Measurements from ENCODE around the gene SERPINE1. TPM values are rescaled to one million over a fixed set of nuclear protein-coding genes. Genes with fewer than 3 reads are reported as not detected.
A peak's percentile ranks its signal among the peaks of the same experiment; 100 is the strongest.

The SERPINE1 gene
- total and polyA plus RNA-seq, 2 of the 13 experiments (the other 11 are each of a cell fraction or from before 2014, with no cell fraction given) = 21.2 to 1,576 TPM

- TF ChIP-seq HDAC6 (IDR thresholded peaks at IDR 0.05; ENCODE audit: low read depth, low read length) (no peak), PRDM4 (CRISPR knock-in tag; IDR thresholded peaks at IDR 0.05; ENCODE audit: borderline replicate concordance) (peak; percentile 96), GATA4 (IDR thresholded peaks at IDR 0.05; ENCODE audit: borderline replicate concordance, low read depth) (no peak; the same call in 1 of the 2 replicates), ZNF383 (CRISPR knock-in tag; IDR thresholded peaks at IDR 0.05; ENCODE audit: borderline replicate concordance) (no peak), ZNF142 (CRISPR knock-in tag; IDR thresholded peaks at IDR 0.05) (peak; percentile 95), GZF1 (CRISPR knock-in tag; IDR thresholded peaks at IDR 0.05) (peak; percentile 93), ZNF274 (CRISPR knock-in tag; IDR thresholded peaks at IDR 0.05) (peak; percentile 99), ZNF207 (IDR thresholded peaks at IDR 0.05; ENCODE audit: borderline replicate concordance) (no peak), ZMYM4 (CRISPR knock-in tag; IDR thresholded peaks at IDR 0.05) (peak; percentile 95), CBX5 (CRISPR knock-in tag; IDR thresholded peaks at IDR 0.05; ENCODE audit: borderline replicate concordance) (peak; percentile 83; the same call in 1 of the 2 replicates), DDIT3 (CRISPR knock-in tag; IDR thresholded peaks at IDR 0.05) (0 out of 2 replicates have a peak, but pooled peaks have one; percentile 60), ZNF326 (CRISPR knock-in tag; IDR thresholded peaks at IDR 0.05; ENCODE audit: borderline replicate concordance) (peak; percentile 91; the same call in 1 of the 2 replicates), ZBTB26 (CRISPR knock-in tag; IDR thresholded peaks at IDR 0.05; ENCODE audit: borderline replicate concordance) (peak; percentile 97), AHR (CRISPR knock-in tag; IDR thresholded peaks at IDR 0.05) (peak; percentile 99), ATF2 (CRISPR knock-in tag; IDR thresholded peaks at IDR 0.05) (peak; percentile 97), HDAC2 (CRISPR knock-in tag; IDR thresholded peaks at IDR 0.05) (peak; percentile 94), ZKSCAN1 (IDR thresholded peaks at IDR 0.05; ENCODE audit: low read length) (no peak)
Measured at GRCh38 chr7:101165075-101165957, 38.4 kb downstream of the SERPINE1 start, which contains the start of gene VGF (continued).

Data from HepG2 (cell line).